ENCODE results near the gene ELAPOR1. TPM values are rescaled to one million over a fixed set of nuclear protein-coding genes. Genes with fewer than 3 reads are reported as not detected.
A peak's percentile ranks its signal among the peaks of the same experiment; 100 is the strongest.

Gene ELAPOR1
- total RNA-seq, 6 donors from 2014 or later: 14.7 to 49.3 (median 24.4) TPM

GRCh38 chr1:109161858-109162606 lies 48.1 kb downstream of the ELAPOR1 start:
- Histone ChIP-seq H3K9me3 (no peaks in the 10 kb centered on the region), H3K27ac (peak overlapping the region; percentile 45 to 86 (median 66)), H3K4me3 (no peak overlapping the region), H3K27me3 (no peaks in the 10 kb centered on the region), H3K36me3 (no peaks in the 10 kb centered on the region), H3K4me1 (peaks cover 20 to 27% (median 26%) of the 10 kb centered on the region in 4 donors)
- no peak for TF ChIP-seq EP300 (IDR thresholded peaks at IDR 0.05)
- TF ChIP-seq, protein P1, sequence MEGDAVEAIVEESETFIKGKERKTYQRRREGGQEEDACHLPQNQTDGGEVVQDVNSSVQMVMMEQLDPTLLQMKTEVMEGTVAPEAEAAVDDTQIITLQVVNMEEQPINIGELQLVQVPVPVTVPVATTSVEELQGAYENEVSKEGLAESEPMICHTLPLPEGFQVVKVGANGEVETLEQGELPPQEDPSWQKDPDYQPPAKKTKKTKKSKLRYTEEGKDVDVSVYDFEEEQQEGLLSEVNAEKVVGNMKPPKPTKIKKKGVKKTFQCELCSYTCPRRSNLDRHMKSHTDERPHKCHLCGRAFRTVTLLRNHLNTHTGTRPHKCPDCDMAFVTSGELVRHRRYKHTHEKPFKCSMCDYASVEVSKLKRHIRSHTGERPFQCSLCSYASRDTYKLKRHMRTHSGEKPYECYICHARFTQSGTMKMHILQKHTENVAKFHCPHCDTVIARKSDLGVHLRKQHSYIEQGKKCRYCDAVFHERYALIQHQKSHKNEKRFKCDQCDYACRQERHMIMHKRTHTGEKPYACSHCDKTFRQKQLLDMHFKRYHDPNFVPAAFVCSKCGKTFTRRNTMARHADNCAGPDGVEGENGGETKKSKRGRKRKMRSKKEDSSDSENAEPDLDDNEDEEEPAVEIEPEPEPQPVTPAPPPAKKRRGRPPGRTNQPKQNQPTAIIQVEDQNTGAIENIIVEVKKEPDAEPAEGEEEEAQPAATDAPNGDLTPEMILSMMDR (IDR thresholded peaks at IDR 0.05): no peak
- TF ChIP-seq POLR2A (IDR thresholded peaks at IDR 0.05): no peak
- peak in 1 of 2 donors; percentile 38 for TF ChIP-seq POLR2AphosphoS5 (IDR thresholded peaks at IDR 0.05)
- WGBS, 2 donors: 31 to 48% methylated on average over 9 to 12 of the region's 12 CpGs
- DNase-seq (peak; percentile 70 to 79), ATAC-seq (ENCODE audit: low FRiP score in 2 of 2) (peak; percentile 90 to 94)

- Histone ChIP-seq H3K36me3 (no peaks in the 10 kb centered on the region), H3K27me3 (no peaks in the 10 kb centered on the region), H3K4me1 (peaks cover 20 to 27% (median 26%) of the 10 kb centered on the region in 4 donors), H3K4me3 (no peak overlapping the region), H3K27ac (peak overlapping the region in 3 of 4 donors; percentile 54 to 86 (median 79)), H3K9me3 (no peaks in the 10 kb centered on the region)
- TF ChIP-seq, protein P1 (IDR thresholded peaks at IDR 0.05): no peak
- TF ChIP-seq EP300 (IDR thresholded peaks at IDR 0.05) (no peak), POLR2A (IDR thresholded peaks at IDR 0.05) (no peak), POLR2AphosphoS5 (IDR thresholded peaks at IDR 0.05) (no peak)
- ATAC-seq (ENCODE audit: low FRiP score in 2 of 2): peak; percentile 38 to 63
- DNase-seq: no peak
Observed at GRCh38 chr1:109162626-109163025, 48.7 kb downstream of the ELAPOR1 start.

DNA sequence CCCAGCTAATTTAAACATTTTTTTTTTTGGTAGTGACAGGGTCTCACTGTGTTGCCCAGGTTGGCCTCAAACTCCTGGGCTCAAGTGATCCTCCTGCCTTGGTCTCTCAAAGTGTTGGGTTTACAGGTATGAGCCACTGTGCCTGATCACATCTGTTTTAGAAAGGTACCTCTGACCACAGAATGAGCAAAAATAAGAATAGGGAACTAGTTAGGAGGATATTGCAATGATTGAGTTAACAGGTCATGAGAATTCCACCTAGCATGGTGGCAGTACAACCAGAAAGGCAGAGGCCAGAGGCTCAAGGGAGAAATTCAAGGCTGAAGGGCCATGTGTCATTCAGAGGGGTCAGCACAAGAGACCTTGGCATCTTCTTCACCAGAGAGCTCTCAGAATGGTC lies 49.6 kb downstream of the ELAPOR1 start:
- DNase-seq: no peak
- Histone ChIP-seq H3K9me3 (no peaks in the 10 kb centered on the region), H3K36me3 (no peaks in the 10 kb centered on the region), H3K27ac (peak overlapping the region in 3 of 4 donors; percentile 14 to 79 (median 43)), H3K27me3 (no peaks in the 10 kb centered on the region), H3K4me3 (no peak overlapping the region), H3K4me1 (peaks cover 20 to 27% (median 26%) of the 10 kb centered on the region in 4 donors)
- no peak for TF ChIP-seq EP300 (IDR thresholded peaks at IDR 0.05)
- TF ChIP-seq, protein P1 (IDR thresholded peaks at IDR 0.05): no peak
- no peak for ATAC-seq (ENCODE audit: low FRiP score in 2 of 2)

Small RNA genes lying within 50 kb of the gene (small RNA-seq; reads per million reads assigned to genes)
- 0 reads per million in 4 donors for gene AL356488.2

Other genes starting within 250 kb of the ELAPOR1 start
- gene GPSM2, start 237.1 kb upstream of the ELAPOR1 start, total RNA-seq: 10 to 100 TPM in 5 of 6 donors, 1 to 10 TPM in 1; 8.9 to 27.4 (median 17.8) TPM
- 10 to 100 TPM; 16.1 to 31.3 (median 25.8) TPM for gene CLCC1, start 150.6 kb upstream of the ELAPOR1 start, total RNA-seq
- gene WDR47, start 72.0 kb upstream of the ELAPOR1 start, total RNA-seq: 10 to 100 TPM in 4 of 6 donors, 1 to 10 TPM in 2; 5.2 to 21.0 (median 13.9) TPM
- 10 to 100 TPM; 11.5 to 54.6 (median 35.7) TPM for gene TAF13, start 38.1 kb upstream of the ELAPOR1 start, total RNA-seq
- 10 to 100 TPM; 13.2 to 43.6 (median 30.5) TPM for gene TMEM167B, start 23.4 kb upstream of the ELAPOR1 start, total RNA-seq
- gene SARS1, start 99.8 kb downstream of the ELAPOR1 start, total RNA-seq: 100 to 1,000 TPM; 126 to 212 (median 160) TPM
- gene CELSR2, start 135.4 kb downstream of the ELAPOR1 start, total RNA-seq: 10 to 100 TPM in 2 of 6 donors, 1 to 10 TPM in 4; 5.9 to 27.2 (median 8.8) TPM
- gene PSRC1, start 169.0 kb downstream of the ELAPOR1 start, total RNA-seq: 10 to 100 TPM in 2 of 6 donors, 1 to 10 TPM in 4; 1.5 to 16.8 (median 4.9) TPM
- 1 to 10 TPM in 5 of 6 donors, not detected in 1; 1.8 to 8.6 (median 3.1) TPM for gene MYBPHL, start 192.9 kb downstream of the ELAPOR1 start, total RNA-seq